SJSA1 (cell line): ENCODE measurements around the gene OLAH. TPM values are rescaled to one million over a fixed set of nuclear protein-coding genes. Genes with fewer than 3 reads are reported as not detected.

Experiments
- DNase-seq, 2 experiments: peaks; one replicate each; pipeline ENCODE4 v3.0.0-alpha.2; 2015 to 2020; ENCODE audit warnings: low spot score in 2 of 2, low read depth in 1 of 2
- H3K27ac ChIP-seq: fragments of 250-450 bp; sonication (Bioruptor Pico); 2 replicates; pipeline ENCODE4 v1.5.1; 2020; ENCODE audit warnings: mild to moderate bottlenecking, moderate library complexity
- H3K27me3 ChIP-seq: fragments of 250-450 bp; sonication (Bioruptor Pico); replicated peaks from 2 replicates; pipeline ENCODE4 v1.5.1; 2020; ENCODE audit warnings: mild to moderate bottlenecking, moderate library complexity
- H3K36me3 ChIP-seq: fragments of 250-450 bp; sonication (Bioruptor Pico); 2 replicates; pipeline ENCODE4 v1.5.1; 2020; ENCODE audit warnings: mild to moderate bottlenecking
- H3K4me1 ChIP-seq: fragments of 250-450 bp; sonication (Bioruptor Pico); replicated peaks from 2 replicates; pipeline ENCODE4 v1.6.1; 2021; ENCODE audit warnings: mild to moderate bottlenecking
- H3K4me3 ChIP-seq: fragments of 250-450 bp; sonication (Bioruptor Pico); 2 replicates; pipeline ENCODE4 v1.5.1; 2020; ENCODE audit warnings: mild to moderate bottlenecking
- H3K9me3 ChIP-seq: fragments of 250-450 bp; sonication (Bioruptor Pico); replicated peaks from 2 replicates; pipeline ENCODE4 v1.5.1; 2020; ENCODE audit warnings: mild to moderate bottlenecking
- total RNA-seq: library from RNA; depleted of rRNA; stranded (reverse); fragments of >200 nt; shearing (Covaris generic); gene quantifications from 2 replicates; pipeline ENCODE4 v1.2.3, GENCODE V29; 2014; rRNA removed

Gene OLAH
- total RNA-seq, 1 experiment from 2014 or later: 1.4 TPM

GRCh38 chr10:15121707-15122106 is 78.0 kb downstream of the OLAH start:
- DNase-seq: no peak
- Histone ChIP-seq H3K27ac (no peak overlapping the region), H3K27me3 (no peaks in the 10 kb centered on the region), H3K9me3 (no peaks in the 10 kb centered on the region), H3K36me3 (peaks cover 94% of the 10 kb centered on the region), H3K4me1 (peaks cover 28% of the 10 kb centered on the region), H3K4me3 (no peak overlapping the region)

GRCh38 chr10:15122477-15123030 is 78.8 kb downstream of the OLAH start:
- peaks cover 28% of the 10 kb centered on the region for H3K4me1 ChIP-seq
- peak in 1 of 2 experiments; percentile 5 for DNase-seq
- H3K27ac ChIP-seq: no peak overlapping the region
- peaks cover 90% of the 10 kb centered on the region for H3K36me3 ChIP-seq
- no peak overlapping the region for H3K4me3 ChIP-seq
- H3K27me3 ChIP-seq: no peaks in the 10 kb centered on the region
- no peaks in the 10 kb centered on the region for H3K9me3 ChIP-seq

Other genes starting within 250 kb of the OLAH start
- 0.29 and 0.38 TPM in 2 replicates for gene CDNF, start 205.9 kb upstream of the OLAH start, total RNA-seq
- 36.5 and 40.4 TPM in 2 replicates for gene HSPA14, start 205.6 kb upstream of the OLAH start, total RNA-seq
- 18.2 and 25.7 TPM in 2 replicates for gene MSANTD7, start 205.6 kb upstream of the OLAH start, total RNA-seq
- 45.1 and 46.0 TPM in 2 replicates for gene SUV39H2, start 165.1 kb upstream of the OLAH start, total RNA-seq
- 15.9 and 17.2 TPM in 2 replicates for gene DCLRE1C, start 89.8 kb upstream of the OLAH start, total RNA-seq
- gene MEIG1, start 84.6 kb upstream of the OLAH start, total RNA-seq: not detected in 2 replicates
- 7.3 and 9.1 TPM in 2 replicates for gene ACBD7, start 44.8 kb downstream of the OLAH start, total RNA-seq
- gene RPP38, start 53.4 kb downstream of the OLAH start, total RNA-seq: 2.8 and 13.9 TPM in 2 replicates
- gene NMT2, start 124.8 kb downstream of the OLAH start, total RNA-seq: 53.7 and 80.6 TPM in 2 replicates